T follicular helper cell (primary cell): ENCODE results near the gene SPAG7.

ENCODE experiments used
- DNase-seq: peaks from one replicate; pipeline ENCODE4 v3.0.0-alpha.2; 2020; ENCODE audit warnings: low read depth

The SPAG7 gene

DNA sequence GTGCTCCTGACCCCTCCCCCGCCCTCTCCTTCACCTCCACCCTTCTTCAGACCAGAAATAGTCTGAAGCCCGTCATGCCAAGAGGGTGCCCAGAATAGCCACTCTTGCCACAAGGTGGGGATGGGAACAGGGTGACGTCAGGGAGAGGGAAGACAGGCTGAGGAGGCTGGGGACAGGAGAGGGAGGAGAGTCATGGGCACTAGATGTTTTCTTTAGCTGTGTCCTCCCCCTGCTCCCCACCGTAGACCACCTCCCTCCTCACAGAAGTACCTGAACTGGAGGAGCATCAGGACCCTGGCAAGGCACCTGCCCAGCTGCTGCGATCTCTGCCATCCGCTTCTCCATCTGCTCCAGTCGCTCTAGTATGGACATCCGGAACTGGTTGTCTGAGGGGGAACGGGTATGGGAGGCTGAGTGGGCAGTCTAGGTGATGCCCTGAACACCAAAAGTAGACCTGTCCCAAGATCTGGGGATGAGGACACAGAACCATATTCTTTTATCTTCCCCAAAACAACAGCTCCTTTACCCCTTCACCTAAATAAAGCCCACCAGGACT lies 6.6 kb upstream of the SPAG7 start:
- no peak for DNase-seq

- DNase-seq: no peak
Observed at GRCh38 chr17:4973256-4974114, 5.9 kb upstream of the SPAG7 start.

GRCh38 chr17:4972752-4973151 lies 5.1 kb upstream of the SPAG7 start:
- DNase-seq: no peak

DNA sequence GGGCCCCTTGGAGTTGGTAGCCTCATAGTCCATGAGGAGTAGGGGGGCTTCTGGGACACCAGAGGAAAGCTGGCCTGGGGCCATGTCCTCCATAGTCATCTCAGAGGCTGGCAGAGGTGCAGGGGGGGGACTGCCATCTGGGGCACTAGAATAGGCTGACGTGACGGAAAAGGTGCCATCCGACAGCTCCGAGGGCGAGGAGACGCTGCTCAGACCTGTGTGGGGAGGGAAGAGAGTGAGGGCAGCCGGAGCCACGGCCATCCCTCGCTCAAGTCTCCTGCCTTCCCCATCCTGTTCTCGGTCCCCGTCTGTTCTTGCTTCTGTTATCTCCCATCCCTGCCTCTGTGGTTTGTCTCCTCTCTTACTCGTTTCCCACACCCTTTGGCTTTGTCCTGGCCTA lies 4.7 kb upstream of the SPAG7 start:
- DNase-seq: no peak

DNA sequence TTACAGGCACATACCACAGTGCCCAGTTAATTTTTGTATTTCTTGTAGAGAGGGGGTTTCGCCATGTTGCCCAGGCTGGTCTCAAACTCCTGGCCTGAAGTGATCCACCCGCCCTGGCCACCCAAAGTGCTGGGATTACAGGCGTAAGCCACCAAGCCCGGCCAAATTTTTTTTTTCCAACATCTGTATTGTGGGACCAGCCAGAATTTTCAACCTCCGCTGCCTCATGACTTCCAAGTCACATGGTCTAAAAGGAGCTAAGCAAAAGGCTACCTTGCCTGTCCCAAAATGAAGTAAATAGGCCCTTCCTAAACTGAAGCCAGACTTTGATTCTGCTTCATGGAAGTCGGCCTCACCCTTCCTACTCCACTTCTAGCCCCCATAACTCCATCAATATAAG lies 4.2 kb upstream of the SPAG7 start:
- no peak for DNase-seq

DNA sequence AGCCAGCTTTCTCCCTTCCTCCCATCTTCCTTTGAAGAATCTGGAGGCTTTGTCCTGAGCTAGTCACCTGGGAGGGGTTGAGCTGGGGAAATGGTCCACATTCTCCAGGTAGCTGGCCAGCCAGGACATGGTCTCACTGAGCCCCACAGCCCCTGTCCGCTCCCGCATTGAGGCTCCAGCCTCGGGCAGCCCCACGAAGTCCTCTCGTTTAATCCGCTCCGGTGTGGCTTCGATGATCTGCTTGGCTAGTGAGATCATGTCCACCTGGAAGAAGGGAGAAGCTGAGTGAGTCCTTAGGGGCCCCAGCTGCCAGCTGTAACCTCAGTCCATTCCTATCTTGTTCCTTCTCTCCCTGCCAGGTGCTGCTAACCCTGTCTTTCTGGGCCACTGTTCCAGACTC lies 2.7 kb upstream of the SPAG7 start:
- DNase-seq: no peak

GRCh38 chr17:4969551-4970173 lies 2.0 kb upstream of the SPAG7 start:
- no peak for DNase-seq

DNA sequence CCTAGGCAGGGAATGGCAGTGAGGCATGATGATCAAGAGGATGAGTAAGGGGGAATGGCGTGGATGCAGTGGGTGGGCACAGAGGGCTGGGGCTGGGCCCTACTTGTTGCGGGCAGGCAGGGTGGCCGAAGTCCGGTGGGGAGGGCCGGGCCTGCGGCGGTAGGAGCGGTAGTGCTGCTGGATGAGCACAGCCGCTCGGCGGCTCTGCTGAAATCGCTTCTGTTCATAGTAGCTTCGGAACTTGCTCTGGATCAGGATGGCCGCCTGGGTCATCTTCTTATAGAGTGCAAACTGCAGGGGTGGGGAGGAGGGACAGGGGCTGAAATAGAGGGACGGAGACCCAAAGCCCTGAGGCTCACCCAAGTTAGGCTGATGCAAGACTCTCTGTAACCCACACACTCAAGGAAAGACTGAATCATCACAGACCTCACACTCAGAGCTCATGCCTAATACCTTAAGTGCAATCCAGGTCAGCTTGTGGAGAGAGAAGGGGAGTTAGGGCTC lies 1.5 kb upstream of the SPAG7 start:
- DNase-seq: no peak

DNA sequence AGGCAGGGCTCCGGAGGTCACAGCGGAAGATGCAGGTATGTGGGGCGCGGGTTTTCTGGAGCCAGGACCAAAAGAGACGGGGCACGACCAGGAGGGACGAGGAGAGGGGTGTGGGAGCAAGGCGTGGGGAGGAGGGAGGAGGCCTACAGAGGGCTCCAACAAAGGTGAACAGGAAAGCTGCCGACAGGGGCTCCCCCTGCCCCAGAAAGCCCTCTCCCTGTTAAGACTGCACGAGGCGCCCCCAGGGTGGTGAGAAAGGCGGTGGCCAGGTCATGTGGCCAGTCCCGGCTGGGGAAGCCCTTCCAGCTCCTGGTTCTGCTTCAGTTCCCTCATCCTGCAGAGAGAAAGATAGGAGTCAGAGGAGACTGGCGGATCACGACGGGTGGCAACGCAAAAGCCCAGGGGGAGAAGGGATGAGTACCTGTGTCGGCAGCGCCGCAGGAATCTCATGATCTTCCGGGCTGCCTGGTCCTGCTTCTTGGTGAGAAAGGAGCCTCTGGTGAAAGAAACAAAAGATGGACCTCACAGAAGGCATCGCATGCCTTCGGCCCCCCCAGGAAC lies 949 bp upstream of the SPAG7 start:
- DNase-seq: no peak

- DNase-seq: peak; percentile 86
Observed at GRCh38 chr17:4966844-4967538, 626 bp downstream of the SPAG7 start.

DNA sequence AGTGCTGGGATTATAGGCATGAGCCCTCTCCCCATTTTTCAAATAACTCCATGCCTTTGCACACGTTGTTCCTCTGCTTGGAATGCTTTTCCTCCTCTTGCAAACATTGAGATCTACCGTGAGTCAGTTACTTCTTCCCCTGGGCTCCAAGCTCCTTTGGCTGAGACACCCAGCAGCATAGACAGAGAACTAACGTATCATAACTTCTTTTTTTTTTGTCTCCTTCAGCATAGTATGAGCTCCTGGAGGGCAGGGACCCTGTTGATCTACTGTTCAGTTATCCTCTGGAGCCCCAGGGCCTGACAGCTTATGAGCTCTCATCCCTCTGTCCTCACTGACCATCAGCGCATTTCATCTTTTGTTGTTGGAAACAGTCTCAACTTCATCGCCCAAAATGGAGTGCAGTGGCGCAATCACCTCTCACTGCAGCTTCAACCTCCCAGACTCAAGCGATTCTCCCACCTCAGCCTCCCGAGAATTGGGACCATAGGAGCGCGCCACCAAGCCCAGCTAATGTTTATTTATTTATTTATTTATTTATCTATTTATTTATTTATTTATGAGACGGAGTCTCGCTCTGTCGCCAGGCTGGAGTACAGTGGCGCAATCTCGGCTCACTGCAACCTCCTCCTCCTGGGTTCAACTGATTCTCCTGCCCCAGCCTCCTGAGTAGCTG lies 2.2 kb downstream of the SPAG7 start:
- DNase-seq: no peak

GRCh38 chr17:4960279-4960922 lies 7.2 kb downstream of the SPAG7 start:
- no peak for DNase-seq

GRCh38 chr17:4959261-4959965 lies 8.2 kb downstream of the SPAG7 start:
- DNase-seq: no peak

- no peak for DNase-seq
Observed at GRCh38 chr17:4958102-4958501, 9.5 kb downstream of the SPAG7 start.

DNA sequence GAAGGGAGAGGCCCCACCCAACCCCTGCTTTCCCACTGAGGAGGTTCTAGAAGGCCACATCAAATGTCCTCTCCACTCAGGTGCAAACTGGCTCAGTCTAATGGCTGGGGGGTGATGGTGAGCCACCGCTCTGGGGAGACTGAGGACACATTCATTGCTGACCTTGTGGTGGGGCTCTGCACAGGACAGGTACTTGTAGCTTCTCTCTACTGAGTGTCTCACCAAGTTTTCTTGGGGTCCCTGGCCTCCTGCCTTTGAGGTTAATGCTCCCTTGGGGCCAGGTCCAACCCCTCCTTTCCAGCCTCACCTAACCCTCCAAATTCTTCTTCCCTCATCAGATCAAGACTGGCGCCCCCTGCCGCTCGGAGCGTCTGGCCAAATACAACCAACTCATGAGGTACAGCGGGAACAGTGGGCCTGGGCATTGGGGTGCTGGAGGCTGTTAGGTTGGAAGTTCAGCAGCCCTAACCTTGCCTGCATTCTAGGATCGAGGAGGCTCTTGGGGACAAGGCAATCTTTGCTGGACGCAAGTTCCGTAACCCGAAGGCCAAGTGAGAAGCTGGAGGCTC lies 11.0 kb downstream of the SPAG7 start:
- DNase-seq: peak; percentile 21

GRCh38 chr17:4955091-4955490 lies 12.5 kb downstream of the SPAG7 start:
- no peak for DNase-seq

- no peak for DNase-seq
Observed at GRCh38 chr17:4953451-4953961, 14.1 kb downstream of the SPAG7 start.

- no peak for DNase-seq
Observed at GRCh38 chr17:4951486-4951885, 16.1 kb downstream of the SPAG7 start.

- DNase-seq: no peak
Observed at GRCh38 chr17:4950746-4951204, 16.8 kb downstream of the SPAG7 start, which contains the start of gene ENO3. Gene ENO3 (plus strand): TSS chr17:4951119. CDS start chr17:4951830, 711 bp downstream.
